ENCODE measurements around the gene TMEM244. TPM values are rescaled to one million over a fixed set of nuclear protein-coding genes. Genes with fewer than 3 reads are reported as not detected.

Gene TMEM244
- total RNA-seq, result not detected in 2 replicates

GRCh38 chr6:129860908-129861665, at the start of gene TMEM244:
Gene TMEM244, minus strand, starts transcription at chr6:129861315. Its CDS starts 127 bp downstream, at chr6:129861188.

Other genes with a start within 250 kb of the TMEM244 start
- gene ARHGAP18, start 151.1 kb downstream of the TMEM244 start, total RNA-seq, result 4.1 and 7.2 TPM in 2 replicates
- 17.8 and 29.3 TPM in 2 replicates for gene L3MBTL3, start 157.3 kb upstream of the TMEM244 start, total RNA-seq

Measured in nasal cavity respiratory epithelium epithelial cell of viscerocranial mucosa (primary cell).